Head of caudate nucleus (tissue), 42 donors: Measurements from ENCODE around the gene ADAM12.
"Not testable (repeated sequence)": the region's sequence is repeated elsewhere in the genome, so short reads cannot be mapped to it uniquely, and the experiment has no call there.

Experiments used
- DNase-seq, 42 donors: peaks; one replicate each; pipeline versions ENCODE4 v3.0.0 to v3.0.0-alpha.2; 2020 to 2021; ENCODE audit warnings: mixed read lengths in 7 of 42
- intact Hi-C: fragments of 100-400 bp; cut with DNase I; formaldehyde crosslinking; loops from one replicate; pipeline ENCODE4 v1.15.0; 2022

The ADAM12 gene

DNA sequence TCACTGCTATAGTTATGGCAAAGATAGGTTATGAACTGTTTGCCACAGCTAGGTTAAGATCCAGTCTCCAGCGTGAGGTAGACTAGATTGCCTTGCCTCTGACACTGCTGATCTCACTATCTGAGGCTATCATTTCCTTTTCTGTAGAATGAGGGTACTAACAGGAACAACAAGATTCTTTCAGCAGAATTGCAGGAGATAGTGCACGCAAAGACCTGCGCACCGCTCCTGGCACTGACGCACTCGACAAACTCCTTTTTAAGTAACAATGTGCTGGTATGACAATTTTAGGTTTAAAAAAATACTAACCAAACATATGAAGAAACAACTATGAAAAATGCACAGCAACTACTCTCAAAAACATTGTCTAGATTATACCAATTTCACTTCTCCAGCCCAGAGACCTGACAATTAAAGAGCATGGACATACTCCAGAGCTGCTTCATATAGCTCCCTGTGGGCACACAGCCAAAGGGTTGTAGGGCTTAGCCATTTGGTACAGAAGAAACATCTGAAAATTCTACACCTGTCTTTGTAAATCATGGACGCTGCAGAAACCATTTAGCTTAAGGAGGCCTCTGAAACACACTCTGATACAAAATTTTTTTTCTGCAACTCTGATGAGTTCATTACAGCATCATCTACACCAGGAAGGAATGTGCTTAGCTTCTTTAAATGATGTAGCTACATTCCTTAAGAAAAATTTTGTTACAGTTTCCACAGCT is 7.8 kb downstream of the ADAM12 start:
- no peak for DNase-seq
- intact Hi-C loops, result no loop called here

DNA sequence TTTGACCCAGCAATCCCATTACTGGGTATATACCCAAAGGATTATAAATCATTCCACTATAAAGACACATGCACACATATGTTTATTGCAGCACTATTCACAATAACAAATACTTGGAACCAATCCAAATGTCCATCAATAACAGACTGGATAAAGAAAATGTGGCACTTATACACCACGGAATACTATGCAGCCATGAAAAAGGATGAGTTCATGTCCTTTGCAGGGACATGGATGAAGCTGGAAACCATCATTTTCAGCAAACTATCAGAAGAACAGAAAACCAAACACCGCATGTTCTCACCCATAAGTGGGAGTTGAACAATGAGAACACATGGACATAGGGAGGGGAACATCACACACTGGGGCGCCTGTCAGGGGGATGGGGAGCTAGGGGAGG is 9.1 kb downstream of the ADAM12 start:
- DNase-seq, intact Hi-C loops: not testable (repeated sequence)

DNA sequence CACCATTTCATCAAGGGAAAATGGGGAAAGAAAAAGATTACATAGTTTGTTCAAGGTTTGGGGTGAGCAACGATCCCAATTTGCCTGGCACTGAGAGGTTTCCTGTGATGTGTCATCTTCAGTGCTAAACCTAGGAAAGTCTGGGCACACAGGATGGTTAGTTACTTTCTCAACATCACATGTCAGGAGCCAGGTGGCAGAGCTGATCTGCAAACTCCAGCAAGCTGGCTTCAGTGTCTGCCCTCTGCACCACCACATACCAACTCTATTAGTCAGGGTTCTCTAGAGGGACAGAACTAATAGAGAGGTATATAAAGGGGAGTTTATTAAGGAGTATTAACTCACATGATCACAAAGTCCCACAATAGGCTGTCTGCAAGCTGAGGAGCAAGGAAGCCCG is 11.3 kb downstream of the ADAM12 start:
- DNase-seq, result no peak

DNA sequence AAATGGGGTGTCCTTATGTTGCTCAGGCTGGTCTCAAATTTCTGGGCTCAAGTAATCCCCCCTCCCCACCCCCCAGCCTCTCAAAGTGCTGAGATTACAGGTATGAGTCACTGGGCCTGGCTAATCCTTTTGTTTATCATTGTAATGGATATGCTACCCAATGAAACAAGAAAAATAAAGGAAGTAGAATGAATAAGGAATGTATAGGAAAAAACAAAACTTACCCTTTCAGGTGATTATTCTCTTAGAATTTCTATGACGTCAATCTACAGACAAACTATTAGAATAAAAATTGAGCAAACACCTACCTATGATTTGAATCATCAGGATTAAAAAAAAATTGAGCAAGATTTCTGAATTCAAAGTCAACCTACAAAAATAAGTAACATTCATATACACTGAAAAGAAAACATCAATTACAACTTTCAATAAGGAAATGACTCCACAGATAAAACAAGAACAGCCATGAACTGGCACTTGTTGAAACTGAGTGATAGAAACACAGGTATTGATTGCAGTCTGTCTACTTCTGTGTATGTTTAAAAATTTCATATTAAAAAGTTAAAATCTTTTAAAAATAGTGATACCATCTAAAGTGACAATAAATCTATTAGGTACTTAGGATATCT is 12.2 kb downstream of the ADAM12 start:
- DNase-seq, result no peak

More for the DNA sequence above, 11.3 kb downstream of the ADAM12 start:
- intact Hi-C loops, result no loop called here

DNA sequence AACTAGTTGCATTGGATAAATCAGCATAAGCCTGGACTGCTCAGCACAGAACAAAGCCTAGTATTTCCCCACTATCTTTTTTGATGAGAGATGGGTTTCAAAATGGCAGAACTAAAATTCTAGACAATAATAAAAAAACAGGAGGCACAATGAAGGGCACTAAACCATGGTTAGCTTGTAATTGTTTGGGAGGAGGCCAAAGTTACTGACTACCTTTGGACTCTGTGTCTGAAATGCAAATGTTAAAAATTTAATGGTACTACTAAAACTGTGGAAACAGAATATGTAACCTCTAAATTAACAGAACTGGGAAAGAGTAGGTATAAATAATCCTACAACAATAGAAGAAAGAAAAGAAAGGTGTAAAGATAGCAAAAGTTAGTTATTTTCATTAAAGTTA is 13.0 kb downstream of the ADAM12 start:
- no peak for DNase-seq
- intact Hi-C loops, result no loop called here

More for the DNA sequence above, 12.2 kb downstream of the ADAM12 start:
- intact Hi-C loops, result no loop called here

DNA sequence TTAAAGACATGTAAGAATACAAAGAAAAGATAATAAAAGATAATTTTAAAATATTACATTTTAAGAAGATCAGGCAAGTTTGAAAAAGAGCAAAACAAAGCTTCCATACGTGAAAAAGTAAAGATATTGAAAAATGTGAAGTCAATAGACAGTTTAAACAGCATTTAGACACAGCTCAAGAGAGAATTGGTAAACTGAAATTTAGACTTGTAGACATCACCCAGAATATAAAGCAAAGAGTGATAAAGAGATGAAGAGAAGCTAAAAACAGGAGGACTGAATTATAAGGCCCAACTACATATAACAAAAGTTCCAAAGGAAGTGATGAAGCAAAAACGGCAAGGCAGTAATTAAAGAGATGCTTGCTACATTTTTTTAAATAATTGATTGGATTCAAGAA is 13.8 kb downstream of the ADAM12 start:
- no peak for DNase-seq
- intact Hi-C loops, result no loop called here

DNA sequence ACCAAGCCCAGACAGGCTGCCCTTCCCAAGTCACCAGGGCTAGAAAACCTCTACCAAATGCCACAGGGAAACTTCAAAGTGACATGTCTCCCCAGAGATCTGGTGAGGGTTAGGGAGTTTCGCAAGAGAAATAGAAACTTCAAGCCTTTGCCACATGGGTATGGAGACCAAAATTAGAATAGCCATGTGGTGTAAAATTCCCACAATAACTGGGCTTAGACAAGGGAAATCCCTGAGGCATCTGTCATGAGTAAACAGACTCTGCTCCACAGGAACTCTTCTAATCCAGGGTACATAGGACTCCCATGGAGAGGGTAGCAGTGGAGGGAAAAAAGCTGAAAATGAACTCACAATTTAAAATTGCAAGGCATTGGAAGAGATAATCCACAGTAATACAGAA is 14.3 kb downstream of the ADAM12 start:
- intact Hi-C loops, result no loop called here
- no peak for DNase-seq

DNA sequence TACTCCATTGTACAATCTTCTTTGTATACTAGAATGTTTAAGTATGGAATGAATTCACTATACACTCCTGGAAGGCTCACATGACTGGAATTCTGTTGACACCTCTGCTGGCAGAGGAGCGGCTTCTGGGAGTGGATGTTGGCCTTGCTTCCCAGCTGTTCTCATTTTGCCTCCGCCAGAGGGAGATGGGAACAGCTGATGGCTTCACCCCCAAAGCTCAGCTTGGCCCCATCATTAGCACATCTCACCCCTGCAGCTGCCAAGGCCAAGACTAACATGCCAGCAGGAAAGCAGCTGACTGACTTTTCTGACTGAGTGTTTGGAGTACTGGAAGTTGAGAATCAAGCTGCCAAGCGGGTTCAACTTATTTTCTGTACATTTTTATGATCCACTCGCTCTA is 15.1 kb downstream of the ADAM12 start:
- peak in 22 of 42 donors; percentile 18 to 84 (median 49) for DNase-seq
- intact Hi-C loops, result no loop called here

DNA sequence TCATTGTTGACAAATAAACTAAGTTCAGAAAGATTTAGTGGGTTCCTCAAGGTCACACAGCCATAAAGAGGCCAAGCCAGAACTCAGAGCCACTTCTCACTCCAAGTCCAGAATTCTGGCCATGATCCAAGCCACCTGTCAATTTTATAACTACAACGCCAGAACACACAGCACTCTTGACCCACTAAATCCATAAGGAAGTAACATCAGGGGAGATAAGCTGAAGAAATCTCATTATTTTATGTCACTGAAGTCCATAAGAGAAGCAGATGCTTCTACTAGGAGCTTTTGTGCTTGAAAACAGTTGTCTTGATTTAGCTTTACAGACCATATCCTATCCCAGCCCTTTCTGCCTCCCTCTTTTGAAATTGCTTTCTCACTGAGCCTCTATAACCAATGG is 15.9 kb downstream of the ADAM12 start:
- intact Hi-C loops, result no loop called here
- no peak for DNase-seq

DNA sequence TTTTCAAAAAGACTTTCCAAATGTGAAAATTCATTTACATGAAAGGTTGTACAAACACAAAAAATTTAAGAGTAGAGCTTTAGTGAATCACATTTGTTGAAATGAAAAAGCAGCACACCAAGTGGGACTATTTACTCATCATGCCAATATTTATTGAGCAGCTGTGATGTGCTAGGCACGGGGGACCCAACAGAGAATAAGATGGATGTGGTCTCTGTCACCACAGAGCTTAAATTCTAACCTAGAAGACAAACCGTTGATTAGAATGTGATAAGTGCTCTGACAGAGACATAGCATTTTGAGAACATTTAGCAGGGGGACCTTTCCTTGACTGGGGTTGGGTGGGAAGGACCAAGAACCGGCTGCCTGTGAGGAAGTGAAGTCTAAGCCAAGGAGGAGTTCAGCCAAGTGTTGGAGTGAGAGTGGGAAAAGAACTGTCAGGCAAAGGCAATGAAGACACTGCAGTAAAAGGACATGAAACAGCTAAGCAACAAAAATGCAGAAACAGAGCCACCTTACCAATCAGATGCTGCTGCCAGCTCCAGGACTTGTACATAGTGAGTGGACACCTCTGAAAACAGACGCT is 19.1 kb downstream of the ADAM12 start:
- intact Hi-C loops, result no loop called here
- DNase-seq, result peak in 1 of 42 donors; percentile 14

DNA sequence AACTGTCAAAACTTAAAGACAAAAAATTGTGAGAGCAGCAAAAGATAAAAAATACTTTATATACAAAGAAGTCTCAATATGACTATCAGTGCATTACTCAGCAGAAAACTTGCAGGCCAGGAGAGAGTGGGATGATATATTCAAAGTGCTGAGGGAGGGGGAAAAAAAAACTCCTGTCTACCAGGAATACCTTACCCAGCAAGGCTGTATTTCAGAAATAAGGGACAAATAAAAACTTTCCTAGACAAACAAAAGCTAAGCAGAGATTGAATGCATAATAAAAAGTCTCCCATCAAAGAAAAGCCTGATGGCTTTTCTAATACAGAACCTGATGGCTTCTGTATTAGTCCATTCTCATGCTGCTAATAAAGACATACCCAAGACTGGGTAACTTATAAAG is 31.1 kb downstream of the ADAM12 start:
- intact Hi-C loops, result no loop called here
- DNase-seq, result no peak

DNA sequence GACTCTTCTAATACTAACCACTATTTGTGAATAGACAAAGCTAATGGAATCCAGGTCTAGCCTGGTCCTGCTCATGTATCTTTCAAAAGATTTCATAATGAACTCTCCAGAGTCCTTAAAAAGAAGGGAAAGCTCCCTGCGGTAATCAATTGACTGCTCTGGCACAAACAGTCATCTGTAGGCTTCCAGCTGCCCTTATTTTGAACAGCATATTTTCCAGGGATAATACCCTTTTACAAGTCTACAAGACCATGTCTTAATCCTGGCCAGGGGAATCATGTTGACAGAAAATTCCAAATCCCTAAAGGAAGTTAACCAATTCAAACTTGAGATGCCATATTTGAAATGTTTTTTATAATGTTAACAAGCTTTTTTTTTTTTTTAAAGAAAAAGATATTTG is 34.6 kb downstream of the ADAM12 start:
- no peak for DNase-seq
- intact Hi-C loops, result no loop called here

DNA sequence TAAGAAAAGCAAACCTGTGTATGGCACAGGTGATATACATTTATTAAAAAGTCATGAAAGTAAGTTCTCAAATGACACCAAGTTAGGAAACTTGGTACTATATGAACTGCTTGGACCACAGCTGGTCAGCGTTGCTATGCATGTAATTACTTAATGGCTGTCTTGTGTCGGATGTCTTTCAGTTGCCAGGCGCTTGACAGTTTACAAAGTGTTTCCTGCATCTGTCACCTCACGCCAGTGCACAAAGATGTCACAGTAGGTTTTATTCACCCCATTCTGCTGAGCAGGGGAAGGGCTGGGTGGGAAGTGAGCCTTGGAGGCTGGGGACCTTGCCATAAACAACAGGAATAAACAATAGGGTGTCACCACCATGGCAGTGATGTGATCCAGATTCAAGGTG is 35.8 kb downstream of the ADAM12 start:
- intact Hi-C loops, result no loop called here
- no peak for DNase-seq

DNA sequence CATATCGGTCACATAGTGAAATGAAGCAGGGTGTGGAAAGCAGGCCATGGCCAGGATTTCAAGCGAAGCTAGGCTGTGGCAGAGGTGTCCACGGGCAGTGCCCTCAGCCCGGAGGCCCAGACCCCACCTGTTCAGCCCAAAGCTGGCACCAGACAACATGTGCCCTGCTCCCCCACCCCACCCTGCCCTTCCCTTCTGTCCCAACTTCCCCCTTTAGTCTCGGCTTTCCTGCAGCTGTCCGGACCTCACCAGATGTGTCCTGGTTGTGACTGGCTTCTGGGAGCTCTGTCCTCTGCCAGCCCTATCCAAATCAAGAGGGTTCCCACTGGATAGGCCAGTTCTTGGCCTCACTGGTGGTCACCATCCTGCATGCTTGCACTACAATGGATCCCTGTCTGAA is 37.3 kb downstream of the ADAM12 start:
- intact Hi-C loops, result no loop called here
- no peak for DNase-seq

DNA sequence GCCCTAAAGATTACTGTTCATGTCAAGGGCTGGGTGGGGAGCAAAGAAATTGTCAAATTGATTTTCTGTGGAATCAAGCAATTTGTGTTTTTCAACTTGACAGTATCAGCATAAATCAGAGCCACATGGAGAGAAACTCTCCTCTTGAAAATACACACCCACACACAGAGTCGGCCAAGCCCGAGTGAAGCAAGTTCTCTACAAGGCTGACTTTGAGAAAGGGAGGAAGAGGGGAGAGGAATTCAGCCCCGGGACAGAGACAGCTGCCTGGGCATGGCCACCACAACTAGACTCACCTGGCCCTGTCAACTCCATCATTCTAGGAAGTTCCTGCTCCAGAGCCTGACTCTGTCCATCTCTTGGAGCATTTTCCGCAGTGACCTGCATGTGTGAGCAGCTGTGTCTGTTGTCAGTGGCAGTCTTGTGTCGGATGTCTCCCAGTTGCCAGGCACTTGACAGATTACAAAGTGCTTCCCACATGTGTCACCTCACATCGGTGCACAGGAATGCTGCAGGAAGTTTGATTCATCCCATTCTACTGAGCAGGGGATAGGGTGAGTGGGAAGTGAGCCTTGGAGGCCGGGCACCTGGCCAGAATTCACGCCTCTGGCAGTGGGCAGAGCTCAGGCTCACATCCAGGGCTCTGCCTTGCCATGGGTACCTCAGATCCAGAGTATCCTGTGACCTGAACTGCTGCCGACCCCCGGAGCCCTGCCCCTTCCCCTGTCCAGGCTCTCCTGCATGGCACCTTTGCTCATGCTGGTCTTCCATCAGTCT is 37.9 kb downstream of the ADAM12 start:
- DNase-seq, result peak; percentile 19 to 86 (median 55)
- intact Hi-C loops, result no loop called here

DNA sequence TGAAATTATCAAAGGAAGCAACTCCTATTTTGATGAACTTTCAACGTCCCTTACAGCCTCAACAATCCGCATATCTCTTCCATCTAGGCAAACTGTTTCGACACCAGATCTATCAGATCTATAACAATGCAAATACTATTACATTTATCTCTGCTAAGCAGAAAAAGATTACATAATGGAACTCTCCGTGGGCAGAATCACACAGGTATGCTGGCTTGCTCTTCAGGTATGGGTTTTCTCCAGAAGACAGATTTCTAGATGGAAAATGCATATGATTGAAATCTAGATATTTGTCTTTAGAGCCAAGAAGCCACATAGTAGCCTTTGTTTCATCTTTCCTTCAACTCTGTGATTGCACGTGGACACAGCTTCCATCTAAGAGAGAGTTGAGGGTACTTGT is 38.6 kb downstream of the ADAM12 start:
- intact Hi-C loops, result no loop called here
- no peak for DNase-seq

DNA sequence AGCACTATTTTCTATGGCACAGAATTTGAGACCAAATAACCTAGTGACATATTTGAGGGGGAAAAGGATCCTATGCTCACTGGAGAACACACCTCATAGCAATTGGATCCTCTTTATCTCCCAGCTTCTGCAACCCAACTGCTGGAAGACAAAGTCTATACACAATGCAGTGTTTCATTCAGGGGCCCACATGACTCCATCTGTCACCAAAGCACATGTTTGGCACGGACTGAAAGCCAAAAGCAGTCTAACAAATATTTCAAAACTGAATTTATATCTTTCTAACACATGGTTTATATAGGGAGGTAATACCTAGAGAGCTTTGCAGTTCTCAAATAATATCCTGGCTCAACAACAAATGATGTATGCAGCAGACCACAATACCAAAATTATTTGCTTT is 39.2 kb downstream of the ADAM12 start:
- DNase-seq, result peak in 25 of 42 donors; percentile 13 to 80 (median 49)
- intact Hi-C loops, result no loop called here

DNA sequence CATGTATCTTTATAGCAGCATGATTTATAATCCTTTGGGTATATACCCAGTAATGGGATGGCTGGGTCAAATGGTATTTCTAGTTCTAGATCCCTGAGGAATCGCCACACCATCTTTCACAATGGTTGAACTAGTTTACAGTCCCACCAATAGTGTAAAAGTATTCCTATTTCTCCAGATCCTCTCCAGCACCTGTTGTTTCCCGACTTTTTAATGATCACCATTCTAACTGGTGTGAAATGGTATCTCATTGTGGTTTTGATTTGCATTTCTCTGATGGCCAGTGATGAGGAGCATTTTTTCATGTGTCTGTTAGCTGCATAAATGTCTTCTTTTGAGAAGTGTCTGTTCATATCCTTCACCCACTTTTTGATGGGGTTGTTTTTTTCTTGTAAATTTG is 44.8 kb downstream of the ADAM12 start:
- intact Hi-C loops, DNase-seq: not testable (repeated sequence)

DNA sequence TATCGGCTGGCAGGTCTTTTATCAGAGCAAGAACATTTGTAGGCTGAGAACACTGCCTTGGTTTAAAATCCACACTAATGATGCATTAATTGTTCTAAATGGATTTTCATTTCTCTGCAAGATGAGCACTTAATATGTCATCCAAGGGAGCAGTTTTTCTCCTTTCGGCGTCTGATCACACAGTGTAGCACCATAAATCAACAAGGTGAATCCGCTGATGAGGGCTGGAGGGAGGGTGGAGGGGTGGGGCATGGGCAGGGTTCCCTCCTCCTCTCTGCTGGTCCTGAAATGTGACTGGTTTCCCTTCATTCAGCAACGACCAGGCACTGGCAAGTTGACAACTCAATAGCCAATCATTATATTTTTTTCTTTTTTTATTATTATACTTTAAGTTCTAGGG is 45.6 kb downstream of the ADAM12 start:
- intact Hi-C loops, result no loop called here
- no peak for DNase-seq

DNA sequence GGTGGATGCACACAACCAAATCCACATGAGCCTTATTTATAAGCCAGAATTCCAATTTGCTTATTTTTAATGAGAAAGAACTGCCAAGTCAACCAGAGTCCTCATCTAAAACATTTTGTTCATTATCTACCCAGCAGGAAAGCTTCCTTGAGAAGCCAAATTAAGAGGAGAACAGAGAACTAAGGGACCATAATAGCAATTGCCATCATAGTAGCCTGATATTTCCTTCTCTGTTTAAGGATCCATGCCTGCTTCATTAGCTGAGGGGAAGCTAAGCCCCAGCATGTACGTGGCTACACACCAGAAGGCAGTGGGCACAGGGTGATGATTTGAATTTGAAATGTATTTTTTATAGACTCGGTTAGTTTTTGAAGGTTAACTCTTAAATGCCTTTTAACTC is 46.8 kb downstream of the ADAM12 start:
- intact Hi-C loops, result no loop called here
- DNase-seq, result no peak
